ENCODE data around the gene STAMBP.

The STAMBP gene

GRCh38 chr2:73839653-73840411 is 11.1 kb downstream of the STAMBP start:
- Histone ChIP-seq H3K4me3 (ENCODE audit: insufficient read depth, low read length, poor library complexity, severe bottlenecking) (no peak overlapping the region), H3K36me3 (ENCODE audit: low read length) (peaks cover 4% of the 10 kb centered on the region; the same call in 1 of the 2 replicates), H2AFZ (ENCODE audit: low read depth, low read length, severe bottlenecking) (no peak overlapping the region), H3K27ac (ENCODE audit: low read depth, low read length) (no peak overlapping the region), H3K9me2 (replicated peaks; ENCODE audit: insufficient read depth, low read length) (no peaks in the 10 kb centered on the region), H4K20me1 (ENCODE audit: low read depth, low read length) (no peaks in the 10 kb centered on the region), H3F3A (ENCODE audit: insufficient read depth) (no peaks in the 10 kb centered on the region; the same call in 1 of the 2 replicates), H3K79me2 (ENCODE audit: insufficient read depth, low read length) (peaks cover 16% of the 10 kb centered on the region; the same call in 1 of the 2 replicates), H3K9me3 (ENCODE audit: insufficient read depth, low read length) (no peaks in the 10 kb centered on the region), H3K9ac (ENCODE audit: low read length) (no peak overlapping the region), H3K27me3 (ENCODE audit: low read length) (no peaks in the 10 kb centered on the region), H3K4me2 (ENCODE audit: low read depth, low read length, poor library complexity, severe bottlenecking) (no peak overlapping the region)
- no peak for TF ChIP-seq EZH2phosphoT487 (conservative IDR thresholded peaks at IDR 0.05; ENCODE audit: low read length)
- TF ChIP-seq, protein P1, sequence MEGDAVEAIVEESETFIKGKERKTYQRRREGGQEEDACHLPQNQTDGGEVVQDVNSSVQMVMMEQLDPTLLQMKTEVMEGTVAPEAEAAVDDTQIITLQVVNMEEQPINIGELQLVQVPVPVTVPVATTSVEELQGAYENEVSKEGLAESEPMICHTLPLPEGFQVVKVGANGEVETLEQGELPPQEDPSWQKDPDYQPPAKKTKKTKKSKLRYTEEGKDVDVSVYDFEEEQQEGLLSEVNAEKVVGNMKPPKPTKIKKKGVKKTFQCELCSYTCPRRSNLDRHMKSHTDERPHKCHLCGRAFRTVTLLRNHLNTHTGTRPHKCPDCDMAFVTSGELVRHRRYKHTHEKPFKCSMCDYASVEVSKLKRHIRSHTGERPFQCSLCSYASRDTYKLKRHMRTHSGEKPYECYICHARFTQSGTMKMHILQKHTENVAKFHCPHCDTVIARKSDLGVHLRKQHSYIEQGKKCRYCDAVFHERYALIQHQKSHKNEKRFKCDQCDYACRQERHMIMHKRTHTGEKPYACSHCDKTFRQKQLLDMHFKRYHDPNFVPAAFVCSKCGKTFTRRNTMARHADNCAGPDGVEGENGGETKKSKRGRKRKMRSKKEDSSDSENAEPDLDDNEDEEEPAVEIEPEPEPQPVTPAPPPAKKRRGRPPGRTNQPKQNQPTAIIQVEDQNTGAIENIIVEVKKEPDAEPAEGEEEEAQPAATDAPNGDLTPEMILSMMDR (IDR thresholded peaks at IDR 0.05; ENCODE audit: insufficient read depth, low read length, poor library complexity, severe bottlenecking) = no peak

DNA sequence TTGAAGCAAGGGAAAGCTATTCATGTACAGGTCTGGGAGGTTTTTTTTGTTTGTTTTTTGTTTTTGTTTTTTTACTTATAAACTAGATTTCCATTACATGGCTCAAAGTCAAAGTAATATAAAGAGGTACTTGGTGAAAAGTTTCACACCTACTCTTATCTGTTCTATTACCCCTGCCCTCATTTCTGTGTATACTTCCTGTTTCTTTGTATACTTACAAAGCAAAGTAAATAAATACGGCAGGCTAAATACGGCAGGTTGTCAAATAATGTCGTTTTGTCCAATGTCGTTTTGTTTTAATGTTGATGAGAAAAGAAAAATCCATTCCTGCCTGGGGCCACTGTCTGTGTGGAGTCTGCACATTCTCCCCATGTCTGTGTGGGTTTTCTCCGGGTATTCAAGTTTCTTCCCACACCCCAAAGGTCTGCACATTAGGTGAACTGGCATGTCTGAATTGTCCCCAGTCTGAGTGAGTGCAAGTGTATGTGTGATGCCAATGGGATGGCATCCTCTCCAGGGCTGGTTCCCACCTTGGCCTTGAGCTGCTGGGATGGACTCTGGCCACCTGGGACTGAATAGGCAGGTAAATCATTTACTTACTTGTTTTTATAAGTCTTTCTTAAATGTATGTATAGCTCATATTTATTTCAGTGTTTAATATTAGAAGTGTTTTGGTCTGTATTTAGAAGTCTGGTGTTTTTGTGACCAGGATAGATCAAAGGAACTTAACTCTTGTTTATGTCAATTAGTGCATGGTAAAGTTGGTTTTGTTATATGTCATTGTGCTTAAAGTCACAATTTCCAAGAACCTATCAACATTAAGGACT is 13.4 kb downstream of the STAMBP start:
- Histone ChIP-seq H3K27me3 (ENCODE audit: low read length) (no peaks in the 10 kb centered on the region), H3F3A (ENCODE audit: insufficient read depth) (no peaks in the 10 kb centered on the region), H2AFZ (ENCODE audit: low read depth, low read length, severe bottlenecking) (no peak overlapping the region), H4K20me1 (ENCODE audit: low read depth, low read length) (no peaks in the 10 kb centered on the region), H3K9me3 (ENCODE audit: insufficient read depth, low read length) (no peaks in the 10 kb centered on the region), H3K4me2 (ENCODE audit: low read depth, low read length, poor library complexity, severe bottlenecking) (no peak overlapping the region), H3K36me3 (ENCODE audit: low read length) (peaks cover 13% of the 10 kb centered on the region; the same call in 1 of the 2 replicates), H3K9ac (ENCODE audit: low read length) (no peak overlapping the region), H3K4me3 (ENCODE audit: insufficient read depth, low read length, poor library complexity, severe bottlenecking) (no peak overlapping the region), H3K79me2 (ENCODE audit: insufficient read depth, low read length) (peaks cover 16% of the 10 kb centered on the region; the same call in 1 of the 2 replicates), H3K27ac (ENCODE audit: low read depth, low read length) (no peak overlapping the region), H3K9me2 (replicated peaks; ENCODE audit: insufficient read depth, low read length) (no peaks in the 10 kb centered on the region)
- no peak for TF ChIP-seq EZH2phosphoT487 (conservative IDR thresholded peaks at IDR 0.05; ENCODE audit: low read length)
- TF ChIP-seq, protein P1 (IDR thresholded peaks at IDR 0.05; ENCODE audit: insufficient read depth, low read length, poor library complexity, severe bottlenecking) = no peak

DNA sequence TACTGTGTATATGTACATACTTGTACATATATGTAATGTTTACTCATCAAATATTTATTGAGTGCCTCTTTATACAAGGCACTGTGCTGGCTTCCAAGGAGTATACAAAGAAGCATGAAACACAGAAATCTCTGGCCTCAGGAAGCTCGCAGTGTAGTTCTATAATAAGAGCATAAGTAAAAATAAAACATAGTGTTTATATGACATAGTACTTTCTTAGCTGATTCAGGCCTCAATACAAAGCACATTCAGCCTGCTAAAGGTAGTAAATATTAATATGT is 13.9 kb downstream of the STAMBP start:
- Histone ChIP-seq H3K79me2 (ENCODE audit: insufficient read depth, low read length) (peaks cover 16% of the 10 kb centered on the region; the same call in 1 of the 2 replicates), H3K9ac (ENCODE audit: low read length) (no peak overlapping the region), H3F3A (ENCODE audit: insufficient read depth) (no peaks in the 10 kb centered on the region), H3K4me2 (ENCODE audit: low read depth, low read length, poor library complexity, severe bottlenecking) (no peak overlapping the region), H2AFZ (ENCODE audit: low read depth, low read length, severe bottlenecking) (no peak overlapping the region), H3K27ac (ENCODE audit: low read depth, low read length) (no peak overlapping the region), H3K36me3 (ENCODE audit: low read length) (peaks cover 13% of the 10 kb centered on the region; the same call in 1 of the 2 replicates), H3K27me3 (ENCODE audit: low read length) (no peaks in the 10 kb centered on the region), H3K4me3 (ENCODE audit: insufficient read depth, low read length, poor library complexity, severe bottlenecking) (no peak overlapping the region), H4K20me1 (ENCODE audit: low read depth, low read length) (no peaks in the 10 kb centered on the region), H3K9me2 (replicated peaks; ENCODE audit: insufficient read depth, low read length) (no peaks in the 10 kb centered on the region), H3K9me3 (ENCODE audit: insufficient read depth, low read length) (no peaks in the 10 kb centered on the region)
- TF ChIP-seq EZH2phosphoT487 (conservative IDR thresholded peaks at IDR 0.05; ENCODE audit: low read length) = no peak
- TF ChIP-seq, protein P1 (IDR thresholded peaks at IDR 0.05; ENCODE audit: insufficient read depth, low read length, poor library complexity, severe bottlenecking) = no peak

Measured in SU-DHL-6 (cell line).